H1 (cell line): ENCODE measurements around the gene SLC22A14. TPM values are rescaled to one million over a fixed set of nuclear protein-coding genes. Genes with fewer than 3 reads are reported as not detected.

Experiments used
- CTBP2 ChIP-seq: IDR thresholded peaks from 2 replicates; pipeline ENCODE4 v1.7.0; 2011; ENCODE audit warnings: borderline replicate concordance, mild to moderate bottlenecking, moderate library complexity, mixed read lengths, low read length; ENCODE audit not compliant: insufficient read depth, insufficient read length
- GABPA ChIP-seq: IDR thresholded peaks from 2 replicates; pipeline ENCODE4 v1.6.1; 2011; ENCODE audit warnings: mild to moderate bottlenecking, low read length, moderate library complexity, borderline replicate concordance; ENCODE audit not compliant: insufficient read depth
- NRF1 ChIP-seq: IDR thresholded peaks from 2 replicates; pipeline ENCODE4 v1.6.1; 2011; ENCODE audit warnings: mild to moderate bottlenecking, low read depth, low read length, improper control_type of control experiment
- polyA plus RNA-seq, 7 experiments: library from polyadenylated mRNA; depleted of rRNA in 3 of 7; stranded (reverse) in 5 of 7; unstranded in 2 of 7; fragments of >200 nt in 5 of 7; fragments of 200-250 nt in 2 of 7; gene quantifications; 1 replicate in 5 of 7; 2 replicates in 1 of 7; 4 replicates in 1 of 7; pipeline versions ENCODE4 v1.2.1 to v1.2.3, GENCODE V29; 2011 to 2013; ENCODE audit warnings: missing spikeins in 2 of 7, mixed read lengths in 2 of 7
- total RNA-seq: library from RNA; stranded (reverse); fragmentation: NEBNext Ultra II Directional; extraction: Animal tissue kit (Norgen Biotek cat#: 25700); gene quantifications from 2 replicates; pipeline ENCODE4 v1.2.1, GENCODE V29; 2021

The SLC22A14 gene
- total and polyA plus RNA-seq, 2 of the 8 experiments (the other 6 are each of a cell fraction or from before 2014, with no cell fraction given): 0.03 TPM; not detected in 1

GRCh38 chr3:38325256-38325655, 43.2 kb downstream of the SLC22A14 start (continued):
- TF ChIP-seq GABPA (no peak), CTBP2 (no peak), NRF1 (no peak)
